Glutamatergic neuron (in vitro differentiated cells): ENCODE measurements around the gene WBP2NL. TPM values are rescaled to one million over a fixed set of nuclear protein-coding genes. Genes with fewer than 3 reads are reported as not detected.

Source experiments
- DNase-seq: peaks from one replicate; pipeline ENCODE4 v3.0.0; 2022
- H3K27ac Mint-ChIP-seq: one replicate; pipeline ENCODE4 v1.8.0; 2020; ENCODE audit warnings: mild to moderate bottlenecking, mixed read lengths, inconsistent platforms; ENCODE audit not compliant: unreplicated experiment
- H3K27me3 Mint-ChIP-seq: one replicate; pipeline ENCODE4 v1.8.0; 2020; ENCODE audit warnings: mild to moderate bottlenecking, moderate library complexity, mixed read lengths, inconsistent platforms; ENCODE audit not compliant: unreplicated experiment
- H3K36me3 Mint-ChIP-seq: one replicate; pipeline ENCODE4 v1.8.0; 2020; ENCODE audit warnings: mild to moderate bottlenecking, mixed read lengths, inconsistent platforms; ENCODE audit not compliant: unreplicated experiment
- H3K4me1 Mint-ChIP-seq: one replicate; pipeline ENCODE4 v1.8.0; 2020; ENCODE audit warnings: mild to moderate bottlenecking, low read depth, mixed read lengths, inconsistent platforms; ENCODE audit not compliant: unreplicated experiment
- H3K4me3 Mint-ChIP-seq: one replicate; pipeline ENCODE4 v1.8.0; 2020; ENCODE audit warnings: mild to moderate bottlenecking, mixed read lengths, inconsistent platforms; ENCODE audit not compliant: unreplicated experiment
- H3K9me3 Mint-ChIP-seq: one replicate; pipeline ENCODE4 v1.8.0; 2020; ENCODE audit warnings: mild to moderate bottlenecking, moderate library complexity, mixed read lengths, inconsistent platforms; ENCODE audit not compliant: unreplicated experiment
- total RNA-seq: library from RNA; stranded (reverse); fragmentation: NEBNext Ultra II Directional; extraction: Animal tissue kit (Norgen Biotek cat#: 25700); gene quantifications from one replicate; pipeline ENCODE4 v1.2.1, GENCODE V29; 2021; ENCODE audit not compliant: unreplicated experiment
- TF ChIP-seq, protein P1 (sequence below): fragments of 200-600 bp; sonication (generic); IDR thresholded peaks from one replicate; pipeline ENCODE4 v1.5.0; 2021; ENCODE audit not compliant: partially characterized antibody, unreplicated experiment

The WBP2NL gene
- total RNA-seq, 1 donor from 2014 or later, result not detected

DNA sequence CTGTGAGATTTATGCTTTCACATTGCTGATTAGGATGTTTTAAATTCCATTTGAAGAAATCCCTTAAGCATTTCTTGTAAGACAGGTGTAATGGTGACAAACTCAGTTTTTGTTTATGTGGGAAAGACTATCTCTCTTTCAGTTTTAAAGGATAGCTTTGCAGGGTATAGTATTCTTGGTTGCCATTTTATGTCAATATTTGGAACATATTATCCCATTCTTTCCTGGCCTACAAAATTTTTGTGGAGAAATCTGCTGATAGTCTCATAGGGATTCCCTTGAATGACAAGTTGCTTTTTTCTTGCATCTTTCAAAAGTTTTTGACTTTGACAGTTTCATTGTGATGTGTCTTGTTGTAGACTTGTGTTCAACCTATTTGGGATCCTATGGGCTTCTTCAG lies 43.2 kb downstream of the WBP2NL start:
- H3K27me3 Mint-ChIP-seq, result no peaks in the 10 kb centered on the region
- H3K27ac Mint-ChIP-seq, result no peak overlapping the region
- H3K9me3 Mint-ChIP-seq, result peaks cover 2% of the 10 kb centered on the region
- H3K36me3 Mint-ChIP-seq, result peaks cover 10% of the 10 kb centered on the region
- TF ChIP-seq, protein P1, sequence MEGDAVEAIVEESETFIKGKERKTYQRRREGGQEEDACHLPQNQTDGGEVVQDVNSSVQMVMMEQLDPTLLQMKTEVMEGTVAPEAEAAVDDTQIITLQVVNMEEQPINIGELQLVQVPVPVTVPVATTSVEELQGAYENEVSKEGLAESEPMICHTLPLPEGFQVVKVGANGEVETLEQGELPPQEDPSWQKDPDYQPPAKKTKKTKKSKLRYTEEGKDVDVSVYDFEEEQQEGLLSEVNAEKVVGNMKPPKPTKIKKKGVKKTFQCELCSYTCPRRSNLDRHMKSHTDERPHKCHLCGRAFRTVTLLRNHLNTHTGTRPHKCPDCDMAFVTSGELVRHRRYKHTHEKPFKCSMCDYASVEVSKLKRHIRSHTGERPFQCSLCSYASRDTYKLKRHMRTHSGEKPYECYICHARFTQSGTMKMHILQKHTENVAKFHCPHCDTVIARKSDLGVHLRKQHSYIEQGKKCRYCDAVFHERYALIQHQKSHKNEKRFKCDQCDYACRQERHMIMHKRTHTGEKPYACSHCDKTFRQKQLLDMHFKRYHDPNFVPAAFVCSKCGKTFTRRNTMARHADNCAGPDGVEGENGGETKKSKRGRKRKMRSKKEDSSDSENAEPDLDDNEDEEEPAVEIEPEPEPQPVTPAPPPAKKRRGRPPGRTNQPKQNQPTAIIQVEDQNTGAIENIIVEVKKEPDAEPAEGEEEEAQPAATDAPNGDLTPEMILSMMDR, result no peak
- H3K4me3 Mint-ChIP-seq, result no peak overlapping the region
- no peak for DNase-seq
- no peaks in the 10 kb centered on the region for H3K4me1 Mint-ChIP-seq

DNA sequence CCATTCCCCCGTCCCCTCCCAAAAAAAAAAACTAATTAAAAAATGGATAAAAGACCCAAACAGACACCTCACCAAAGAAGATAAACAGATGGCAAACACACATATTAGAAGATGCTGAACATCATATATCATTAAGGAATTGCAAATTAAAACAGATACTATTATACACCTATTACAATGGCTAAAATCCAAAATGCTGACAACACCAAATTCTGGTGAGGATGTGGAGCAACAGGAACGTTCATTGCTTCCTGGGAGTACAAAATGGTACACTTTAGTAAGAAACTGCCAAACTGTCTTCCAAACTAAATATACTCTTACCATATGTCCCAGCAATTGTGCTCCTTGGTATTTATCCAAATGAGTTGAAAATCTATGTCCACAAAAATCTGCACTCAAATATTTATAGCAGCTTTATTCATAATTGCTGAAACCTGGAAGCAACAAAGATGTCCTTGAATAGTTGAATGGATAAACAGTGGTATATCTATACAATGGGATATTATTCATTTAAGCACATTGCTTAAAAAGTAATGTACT lies 52.1 kb downstream of the WBP2NL start:
- H3K36me3 Mint-ChIP-seq, result peaks cover 3% of the 10 kb centered on the region
- peaks cover 3% of the 10 kb centered on the region for H3K27me3 Mint-ChIP-seq
- no peaks in the 10 kb centered on the region for H3K9me3 Mint-ChIP-seq
- TF ChIP-seq, protein P1, result no peak
- no peak overlapping the region for H3K27ac Mint-ChIP-seq
- no peak for DNase-seq
- no peak overlapping the region for H3K4me3 Mint-ChIP-seq
- H3K4me1 Mint-ChIP-seq, result no peaks in the 10 kb centered on the region

DNA sequence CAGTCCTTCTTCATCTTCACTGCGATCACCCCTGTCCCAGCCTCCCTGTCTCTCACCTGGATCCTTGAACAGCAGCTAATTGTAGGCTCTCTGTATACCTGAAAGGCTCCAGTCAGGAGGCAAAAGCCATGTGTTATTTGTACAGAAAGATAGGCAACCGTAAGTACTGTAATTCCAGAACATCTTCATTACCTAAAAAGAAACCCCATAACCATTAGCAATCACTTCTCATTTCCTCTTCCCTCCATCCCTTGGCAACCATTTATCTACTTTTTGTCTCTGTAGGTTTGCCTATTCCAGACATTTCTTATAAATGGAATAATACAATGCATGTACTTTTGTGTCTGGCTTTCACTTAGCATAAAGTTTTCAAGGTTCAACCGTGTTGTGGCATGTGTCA lies 54.2 kb downstream of the WBP2NL start:
- H3K4me1 Mint-ChIP-seq, result no peaks in the 10 kb centered on the region
- DNase-seq, result no peak
- no peak overlapping the region for H3K4me3 Mint-ChIP-seq
- TF ChIP-seq, protein P1, result no peak
- H3K36me3 Mint-ChIP-seq, result peaks cover 18% of the 10 kb centered on the region
- H3K27ac Mint-ChIP-seq, result no peak overlapping the region
- peaks cover 3% of the 10 kb centered on the region for H3K27me3 Mint-ChIP-seq
- H3K9me3 Mint-ChIP-seq, result peaks cover 2% of the 10 kb centered on the region

DNA sequence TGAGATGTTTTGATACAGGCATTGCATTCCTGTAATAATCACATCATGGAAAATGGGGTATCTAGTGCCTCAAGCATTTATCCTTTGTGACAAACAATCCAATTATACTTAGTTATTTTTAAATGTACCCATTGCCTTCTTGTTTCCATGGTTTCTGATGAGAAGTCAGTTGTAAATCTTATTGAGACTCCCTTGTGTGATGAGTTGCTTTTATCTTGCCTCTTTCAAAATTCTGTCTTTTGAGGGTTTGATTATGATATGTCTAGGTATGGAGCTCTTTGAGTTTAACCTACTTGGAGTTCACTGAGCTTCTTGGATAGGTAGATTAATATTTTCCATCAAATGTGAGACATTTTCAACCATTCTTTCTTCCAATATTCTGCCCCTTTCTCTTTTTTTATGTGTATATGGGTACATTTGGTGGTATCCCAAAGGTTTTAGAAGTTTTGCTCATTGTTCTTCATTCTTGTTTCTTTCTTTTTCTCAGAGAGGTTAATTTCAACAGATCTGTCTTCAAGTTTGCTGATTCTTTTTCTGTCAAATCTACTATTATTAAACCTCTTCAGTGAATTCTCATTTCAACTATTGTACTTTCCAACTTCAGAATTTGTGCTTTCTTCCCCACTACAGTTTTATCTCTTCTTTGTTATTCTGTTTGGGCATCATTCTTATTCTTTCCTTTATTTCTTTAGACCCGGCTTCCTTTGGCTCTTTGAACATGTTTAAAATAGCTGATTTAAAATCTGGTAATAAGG lies 58.3 kb downstream of the WBP2NL start:
- no peaks in the 10 kb centered on the region for H3K4me1 Mint-ChIP-seq
- H3K27me3 Mint-ChIP-seq, result no peaks in the 10 kb centered on the region
- no peak overlapping the region for H3K27ac Mint-ChIP-seq
- TF ChIP-seq, protein P1, result no peak
- no peak for DNase-seq
- no peak overlapping the region for H3K4me3 Mint-ChIP-seq
- peaks cover 2% of the 10 kb centered on the region for H3K9me3 Mint-ChIP-seq
- H3K36me3 Mint-ChIP-seq, result peaks cover 33% of the 10 kb centered on the region

DNA sequence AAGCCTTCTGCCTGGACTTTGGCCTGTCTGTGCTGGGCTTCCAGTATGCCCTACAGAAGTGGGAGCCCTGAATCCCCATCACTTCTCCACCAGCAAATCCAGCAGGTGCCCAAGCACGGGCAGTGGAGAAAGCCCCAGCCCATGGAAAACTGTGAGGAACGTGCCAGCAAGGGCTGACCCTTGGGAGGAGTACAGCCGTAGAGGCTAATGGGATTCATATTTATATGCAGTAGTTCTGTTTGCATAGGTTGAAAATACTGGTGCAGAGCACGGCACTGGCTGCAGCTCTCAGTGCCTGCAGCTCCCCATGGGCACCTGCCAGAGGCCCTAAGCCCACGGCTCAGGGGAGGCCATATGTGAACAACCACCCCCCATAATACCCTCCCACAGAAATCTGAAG lies 61.9 kb downstream of the WBP2NL start:
- TF ChIP-seq, protein P1, result no peak
- H3K36me3 Mint-ChIP-seq, result peaks cover 38% of the 10 kb centered on the region
- no peaks in the 10 kb centered on the region for H3K4me1 Mint-ChIP-seq
- no peak overlapping the region for H3K4me3 Mint-ChIP-seq
- DNase-seq, result no peak
- peaks cover 2% of the 10 kb centered on the region for H3K9me3 Mint-ChIP-seq
- H3K27me3 Mint-ChIP-seq, result no peaks in the 10 kb centered on the region
- H3K27ac Mint-ChIP-seq, result no peak overlapping the region
